Ectodermal cell (in vitro differentiated cells): ENCODE results near the gene MLANA.

Source experiments
- H3K27ac ChIP-seq: 2 replicates; pipeline ENCODE4 v1.7.0; 2013; ENCODE audit warnings: mild to moderate bottlenecking, low read depth, low read length; ENCODE audit not compliant: insufficient read depth, poor library complexity, severe bottlenecking
- H3K27me3 ChIP-seq: 2 replicates; pipeline ENCODE4 v1.7.0; 2013; ENCODE audit warnings: mild to moderate bottlenecking, low read length; ENCODE audit not compliant: insufficient read depth, control insufficient read depth, poor library complexity, severe bottlenecking
- H3K36me3 ChIP-seq: one replicate; pipeline ENCODE4 v1.7.0; 2013; ENCODE audit warnings: low read length; ENCODE audit not compliant: control insufficient read depth, insufficient read depth
- H3K4me1 ChIP-seq: one replicate; pipeline ENCODE4 v1.7.0; 2013; ENCODE audit warnings: low read length; ENCODE audit not compliant: control insufficient read depth, insufficient read depth
- H3K4me3 ChIP-seq: 2 replicates; pipeline ENCODE4 v1.7.0; 2013; ENCODE audit warnings: low read depth, low read length, control low read depth; ENCODE audit not compliant: insufficient read depth
- H3K9me3 ChIP-seq: 2 replicates; pipeline ENCODE4 v1.7.0; 2013; ENCODE audit warnings: mild to moderate bottlenecking, low read length, moderate library complexity; ENCODE audit not compliant: control insufficient read depth
- WGBS, 2 experiments: methylation state at CpG; one replicate each; pipeline ENCODE4 v1.1.7; 2013; ENCODE audit warnings: missing lambda C conversion rate in 2 of 2; 5-methylcytosine and 5-hydroxymethylcytosine counted together

MLANA gene

GRCh38 chr9:5896863-5897262, 6.2 kb downstream of the MLANA start:
- 93 to 98% methylated on average over 4 of the region's 4 CpGs for WGBS, 2 experiments
- H3K9me3 ChIP-seq: no peaks in the 10 kb centered on the region
- no peaks in the 10 kb centered on the region for H3K27me3 ChIP-seq
- no peak overlapping the region for H3K27ac ChIP-seq
- no peak overlapping the region for H3K4me3 ChIP-seq
- no peaks in the 10 kb centered on the region for H3K36me3 ChIP-seq
- H3K4me1 ChIP-seq: no peaks in the 10 kb centered on the region

- Histone ChIP-seq H3K4me3 (no peak overlapping the region), H3K27ac (no peak overlapping the region), H3K27me3 (no peaks in the 10 kb centered on the region), H3K9me3 (no peaks in the 10 kb centered on the region), H3K36me3 (no peaks in the 10 kb centered on the region), H3K4me1 (no peaks in the 10 kb centered on the region)
- WGBS, 2 experiments: 93 to 95% methylated on average over 5 of the region's 5 CpGs
Observed at GRCh38 chr9:5897851-5898250, 7.2 kb downstream of the MLANA start.

GRCh38 chr9:5899292-5899691, 8.6 kb downstream of the MLANA start:
- Histone ChIP-seq H3K4me1 (no peaks in the 10 kb centered on the region), H3K4me3 (no peak overlapping the region), H3K27ac (no peak overlapping the region), H3K27me3 (no peaks in the 10 kb centered on the region), H3K36me3 (no peaks in the 10 kb centered on the region), H3K9me3 (no peaks in the 10 kb centered on the region)
- WGBS, 2 experiments: 71 to 72% methylated on average over 2 of the region's 2 CpGs

GRCh38 chr9:5900622-5901021, 9.9 kb downstream of the MLANA start:
- no peak overlapping the region for H3K4me3 ChIP-seq
- no peaks in the 10 kb centered on the region for H3K36me3 ChIP-seq

GRCh38 chr9:5902377-5902776, 11.7 kb downstream of the MLANA start:
- H3K9me3 ChIP-seq: no peaks in the 10 kb centered on the region
- H3K27me3 ChIP-seq: no peaks in the 10 kb centered on the region
- no peak overlapping the region for H3K27ac ChIP-seq
- H3K36me3 ChIP-seq: no peaks in the 10 kb centered on the region
- H3K4me3 ChIP-seq: no peak overlapping the region
- no peaks in the 10 kb centered on the region for H3K4me1 ChIP-seq

More at GRCh38 chr9:5900622-5901021, 9.9 kb downstream of the MLANA start:
- Histone ChIP-seq H3K27ac (no peak overlapping the region), H3K9me3 (no peaks in the 10 kb centered on the region), H3K4me1 (no peaks in the 10 kb centered on the region), H3K27me3 (no peaks in the 10 kb centered on the region)

- H3K4me3 ChIP-seq: no peak overlapping the region
- no peaks in the 10 kb centered on the region for H3K9me3 ChIP-seq
- H3K36me3 ChIP-seq: no peaks in the 10 kb centered on the region
- no peaks in the 10 kb centered on the region for H3K4me1 ChIP-seq
- no peak overlapping the region for H3K27ac ChIP-seq
- no peaks in the 10 kb centered on the region for H3K27me3 ChIP-seq
- WGBS, 2 experiments: 97 to 98% methylated on average over 3 of the region's 3 CpGs
Observed at GRCh38 chr9:5908918-5909317, 18.2 kb downstream of the MLANA start.

GRCh38 chr9:5909976-5910375, 19.3 kb downstream of the MLANA start:
- Histone ChIP-seq H3K4me3 (no peak overlapping the region), H3K9me3 (no peaks in the 10 kb centered on the region), H3K36me3 (no peaks in the 10 kb centered on the region), H3K4me1 (no peaks in the 10 kb centered on the region), H3K27me3 (no peaks in the 10 kb centered on the region), H3K27ac (no peak overlapping the region)
- WGBS, 2 experiments: 92 to 95% methylated on average over 2 to 3 of the region's 3 CpGs

- Histone ChIP-seq H3K36me3 (no peaks in the 10 kb centered on the region), H3K4me1 (no peaks in the 10 kb centered on the region), H3K9me3 (no peaks in the 10 kb centered on the region), H3K4me3 (no peak overlapping the region), H3K27me3 (no peaks in the 10 kb centered on the region), H3K27ac (no peak overlapping the region)
- 84 to 96% methylated on average over 1 of the region's 1 CpG for WGBS, 2 experiments
Observed at GRCh38 chr9:5910413-5911057, 19.8 kb downstream of the MLANA start.

- H3K36me3 ChIP-seq: no peaks in the 10 kb centered on the region
- no peak overlapping the region for H3K27ac ChIP-seq
- no peaks in the 10 kb centered on the region for H3K4me1 ChIP-seq
- WGBS, 2 experiments: 85 to 91% methylated on average over 2 of the region's 4 CpGs
- no peaks in the 10 kb centered on the region for H3K27me3 ChIP-seq
- H3K9me3 ChIP-seq: no peaks in the 10 kb centered on the region
- no peak overlapping the region for H3K4me3 ChIP-seq
Observed at GRCh38 chr9:5915438-5915837, 24.7 kb downstream of the MLANA start.

GRCh38 chr9:5917273-5917672, 26.6 kb downstream of the MLANA start:
- no peaks in the 10 kb centered on the region for H3K4me1 ChIP-seq
- H3K9me3 ChIP-seq: no peaks in the 10 kb centered on the region
- H3K27ac ChIP-seq: no peak overlapping the region
- no peak overlapping the region for H3K4me3 ChIP-seq
- H3K36me3 ChIP-seq: no peaks in the 10 kb centered on the region
- whole genome bisulfite sequencing, 2 experiments: 89 to 98% methylated on average over 3 to 4 of the region's 4 CpGs
- no peaks in the 10 kb centered on the region for H3K27me3 ChIP-seq

- 94 to 100% methylated on average over 2 of the region's 3 CpGs for WGBS, 2 experiments
- H3K27ac ChIP-seq: no peak overlapping the region
- H3K36me3 ChIP-seq: no peaks in the 10 kb centered on the region
- H3K27me3 ChIP-seq: no peaks in the 10 kb centered on the region
- no peaks in the 10 kb centered on the region for H3K4me1 ChIP-seq
- H3K4me3 ChIP-seq: no peak overlapping the region
- H3K9me3 ChIP-seq: no peaks in the 10 kb centered on the region
Observed at GRCh38 chr9:5917888-5918287, 27.2 kb downstream of the MLANA start.
